ENCODE measurements around the gene SNX25. TPM values are rescaled to one million over a fixed set of nuclear protein-coding genes. Genes with fewer than 3 reads are reported as not detected.

SNX25 gene
- total and polyA plus RNA-seq, 10 of the 15 experiments (the other 5 are each of a cell fraction or from before 2014, with no cell fraction given) = 11.2 to 117 (median 62.8) TPM

DNA sequence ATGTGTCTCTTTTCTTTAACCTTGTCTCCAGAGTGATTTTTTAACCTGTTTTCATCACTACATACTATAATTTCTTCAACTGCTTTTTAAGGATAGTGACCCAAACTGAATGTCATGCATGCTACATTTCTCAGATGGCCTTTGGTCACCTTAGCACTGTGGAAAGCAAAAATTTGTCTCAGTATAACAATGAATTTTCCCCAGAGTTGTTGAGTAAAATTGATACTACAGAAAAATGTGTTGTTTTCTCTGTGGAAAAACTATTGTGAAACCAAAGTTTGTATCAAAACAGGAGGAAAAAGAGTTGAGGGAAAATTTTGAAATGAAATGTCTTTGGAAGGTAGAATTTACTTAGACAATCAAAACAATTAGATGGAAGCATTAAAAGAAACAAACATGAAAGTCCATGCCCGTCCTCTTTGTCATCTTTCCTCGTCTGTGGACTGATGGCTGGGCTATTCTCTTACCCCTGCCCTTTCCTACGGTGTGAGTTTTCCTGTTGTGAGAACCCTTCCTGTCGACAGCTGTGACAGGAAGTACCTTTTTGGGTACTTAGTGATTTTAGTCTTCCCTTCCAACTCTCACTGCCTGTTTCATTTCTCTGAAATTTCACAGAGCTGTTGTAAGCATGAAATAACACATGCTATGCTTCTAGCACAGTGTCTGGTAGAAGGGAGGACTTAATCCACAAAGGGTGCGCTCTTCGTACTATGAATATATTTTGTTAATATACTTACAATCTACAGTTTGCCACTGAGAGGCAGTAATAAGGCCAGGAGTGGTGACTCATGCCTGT is 135.5 kb downstream of the SNX25 start (continued):
- TF ChIP-seq RBBP5 (conservative IDR thresholded peaks at IDR 0.05) (no peak), SMARCA5 (IDR thresholded peaks at IDR 0.05) (no peak), SREBF1 (IDR thresholded peaks at IDR 0.05; ENCODE audit: low read length) (no peak), CBX3 (IDR thresholded peaks at IDR 0.05; ENCODE audit: borderline replicate concordance, low read depth) (no peak), HDGF (IDR thresholded peaks at IDR 0.05) (no peak), MYB (IDR thresholded peaks at IDR 0.05; ENCODE audit: borderline replicate concordance, low read depth, low read length) (no peak), MEF2A (IDR thresholded peaks at IDR 0.05; ENCODE audit: insufficient read depth, low read depth, low read length) (peak; percentile 74; the same call in 1 of the 2 replicates), MXI1 (IDR thresholded peaks at IDR 0.05; ENCODE audit: low read depth, low read length) (no peak), SRF (IDR thresholded peaks at IDR 0.05; ENCODE audit: low read depth in 2 of 2, low read length in 2 of 2) (peak; percentile 73 to 93), ZNF207 (IDR thresholded peaks at IDR 0.05; ENCODE audit: borderline replicate concordance) (no peak)
- TF ChIP-seq, protein P1, sequence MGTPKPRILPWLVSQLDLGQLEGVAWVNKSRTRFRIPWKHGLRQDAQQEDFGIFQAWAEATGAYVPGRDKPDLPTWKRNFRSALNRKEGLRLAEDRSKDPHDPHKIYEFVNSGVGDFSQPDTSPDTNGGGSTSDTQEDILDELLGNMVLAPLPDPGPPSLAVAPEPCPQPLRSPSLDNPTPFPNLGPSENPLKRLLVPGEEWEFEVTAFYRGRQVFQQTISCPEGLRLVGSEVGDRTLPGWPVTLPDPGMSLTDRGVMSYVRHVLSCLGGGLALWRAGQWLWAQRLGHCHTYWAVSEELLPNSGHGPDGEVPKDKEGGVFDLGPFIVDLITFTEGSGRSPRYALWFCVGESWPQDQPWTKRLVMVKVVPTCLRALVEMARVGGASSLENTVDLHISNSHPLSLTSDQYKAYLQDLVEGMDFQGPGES (IDR thresholded peaks at IDR 0.05) = no peak
- TF ChIP-seq, protein P2, sequence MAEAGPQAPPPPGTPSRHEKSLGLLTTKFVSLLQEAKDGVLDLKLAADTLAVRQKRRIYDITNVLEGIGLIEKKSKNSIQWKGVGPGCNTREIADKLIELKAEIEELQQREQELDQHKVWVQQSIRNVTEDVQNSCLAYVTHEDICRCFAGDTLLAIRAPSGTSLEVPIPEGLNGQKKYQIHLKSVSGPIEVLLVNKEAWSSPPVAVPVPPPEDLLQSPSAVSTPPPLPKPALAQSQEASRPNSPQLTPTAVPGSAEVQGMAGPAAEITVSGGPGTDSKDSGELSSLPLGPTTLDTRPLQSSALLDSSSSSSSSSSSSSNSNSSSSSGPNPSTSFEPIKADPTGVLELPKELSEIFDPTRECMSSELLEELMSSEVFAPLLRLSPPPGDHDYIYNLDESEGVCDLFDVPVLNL (IDR thresholded peaks at IDR 0.05; ENCODE audit: low read depth, low read length) = no peak
